Inflammatory macrophage treated with lipopolysaccharide for 1 hour (primary cell): ENCODE data around the gene PSMD9.
"Not testable (repeated sequence)": the region's sequence is repeated elsewhere in the genome, so short reads cannot be mapped to it uniquely, and the experiment has no call there.

Experiments used
- DNase-seq, 2 donors: peaks; one replicate each; pipeline ENCODE4 v3.0.0-alpha.2; 2020 to 2022

Gene PSMD9

GRCh38 chr12:121926874-121927706, 38.5 kb downstream of the PSMD9 start:
- DNase-seq, result peak; percentile 62 to 73

GRCh38 chr12:121927813-121928212, 39.2 kb downstream of the PSMD9 start:
- peak; percentile 55 to 57 for DNase-seq

- not testable (repeated sequence) for DNase-seq
These were observed 41.0 kb downstream of the PSMD9 start for GRCh38 chr12:121929545-121929944.

- DNase-seq, result no peak
These were observed 42.3 kb downstream of the PSMD9 start for GRCh38 chr12:121930862-121931261.

- DNase-seq, result no peak
These were observed 43.6 kb downstream of the PSMD9 start for GRCh38 chr12:121932176-121932536.

GRCh38 chr12:121932914-121933521, 44.4 kb downstream of the PSMD9 start:
- no peak for DNase-seq

GRCh38 chr12:121933522-121934308, 45.1 kb downstream of the PSMD9 start:
- no peak for DNase-seq

- DNase-seq, result no peak
These were observed 45.7 kb downstream of the PSMD9 start for GRCh38 chr12:121934309-121934664.

GRCh38 chr12:121937654-121938053, 49.1 kb downstream of the PSMD9 start:
- no peak for DNase-seq

GRCh38 chr12:121939186-121939585, 50.6 kb downstream of the PSMD9 start:
- no peak for DNase-seq

GRCh38 chr12:121939992-121940766, 51.6 kb downstream of the PSMD9 start:
- DNase-seq, result no peak

- no peak for DNase-seq
These were observed 53.6 kb downstream of the PSMD9 start for GRCh38 chr12:121942145-121942718.

- DNase-seq, result no peak
These were observed 55.3 kb downstream of the PSMD9 start for GRCh38 chr12:121943926-121944325.

GRCh38 chr12:121946313-121947025, 57.9 kb downstream of the PSMD9 start:
- no peak for DNase-seq

GRCh38 chr12:121947981-121948380, 59.4 kb downstream of the PSMD9 start:
- no peak for DNase-seq

GRCh38 chr12:121949648-121950397, 61.2 kb downstream of the PSMD9 start:
- no peak for DNase-seq

- DNase-seq, result no peak
These were observed 64.6 kb downstream of the PSMD9 start for GRCh38 chr12:121953117-121953692.

- DNase-seq, result no peak
These were observed 65.1 kb downstream of the PSMD9 start for GRCh38 chr12:121953695-121954094.

- peak in 1 of 2 donors; percentile 19 for DNase-seq
These were observed 67.0 kb downstream of the PSMD9 start for GRCh38 chr12:121955258-121956237.
